ENCODE data around the gene PIGS. TPM values are rescaled to one million over a fixed set of nuclear protein-coding genes. Genes with fewer than 3 reads are reported as not detected.

The PIGS gene
- total and polyA plus RNA-seq, 9 of the 15 experiments (the other 6 are each of a cell fraction or from before 2014, with no cell fraction given) = 47.5 to 138 (median 57.6) TPM

GRCh38 chr17:28518578-28518977 is 52.7 kb downstream of the PIGS start:
- Histone ChIP-seq H3K4me1 (replicated peaks in 1 of 2; ENCODE audit: control insufficient read depth in 2 of 2, insufficient read depth in 2 of 2, low read length in 2 of 2) (peaks cover 0 to 24% of the 10 kb centered on the region in 2 experiments; a peak in 2 of 5 replicates), H3K4me2 (ENCODE audit: insufficient read depth, low read length) (no peak overlapping the region), H3K27ac (ENCODE audit: extremely low read depth, low read depth, low read length) (no peak overlapping the region), H3K36me3 (ENCODE audit: control insufficient read depth, insufficient read depth, low read length) (no peaks in the 10 kb centered on the region), H2AFZ (ENCODE audit: low read depth, low read length) (no peak overlapping the region), H3K9me1 (ENCODE audit: control insufficient read depth, insufficient read depth, low read length) (no peaks in the 10 kb centered on the region), H3K9ac (ENCODE audit: insufficient read depth in 1 of 2, low read depth in 2 of 2, low read length in 2 of 2) (no peak overlapping the region), H3K9me3 (replicated peaks; ENCODE audit: control insufficient read depth, insufficient read depth, low read depth, low read length) (no peaks in the 10 kb centered on the region; the same call in 1 of the 2 replicates), H3K79me2 (ENCODE audit: control insufficient read depth, insufficient read depth, low read length) (no peaks in the 10 kb centered on the region), H3K27me3 (ENCODE audit: control insufficient read depth in 2 of 2, insufficient read depth in 2 of 2, low read length in 2 of 2) (peaks cover 3 to 39% of the 10 kb centered on the region in 2 experiments; a peak in 3 of 5 replicates), H3K4me3 (no peak overlapping the region), H4K20me1 (replicated peaks; ENCODE audit: control insufficient read depth, insufficient read depth, low read length) (no peaks in the 10 kb centered on the region)
- in situ Hi-C loops (cut with MboI) (no loop called here), intact Hi-C loops (cut with micrococcal nuclease) (no loop called here)
- FAIRE-seq (no peak), DNase-seq (ENCODE audit: extremely low read depth in 1 of 4, low spot score in 3 of 4) (no peak), ATAC-seq (no peak)
- CTCF ChIA-PET (ENCODE audit: low intra/inter-chr PET ratio) = no interaction called here
- POLR2A ChIA-PET = no interaction called here
- 2% methylated on average over 7 of the region's 7 CpGs for WGBS (ENCODE audit: insufficient coverage, low coverage, missing lambda C conversion rate)
- no TSS peak for BruUV-seq (replicated peaks)
- TF ChIP-seq THAP7 (CRISPR knock-in tag; IDR thresholded peaks at IDR 0.05) (no peak), HCFC1 (IDR thresholded peaks at IDR 0.05; ENCODE audit: low read depth, low read length) (no peak), PTRF (tag; IDR thresholded peaks at IDR 0.05) (no peak), POU5F1 (IDR thresholded peaks at IDR 0.05; ENCODE audit: borderline replicate concordance, low read depth, low read length, partially characterized antibody) (no peak), KDM1A (IDR thresholded peaks at IDR 0.05) (no peak), MAX (CRISPR knock-in tag; IDR thresholded peaks at IDR 0.05) (no peak), TOE1 (IDR thresholded peaks at IDR 0.05; ENCODE audit: borderline replicate concordance) (no peak), TOE1 (CRISPR knock-in tag; IDR thresholded peaks at IDR 0.05; ENCODE audit: borderline replicate concordance, low read depth) (no peak), HES1 (IDR thresholded peaks at IDR 0.05; ENCODE audit: low read depth) (no peak), STAT6 (CRISPR knock-in tag; IDR thresholded peaks at IDR 0.05) (no peak), CEBPB (tag; IDR thresholded peaks at IDR 0.05) (no peak), MBD2 (IDR thresholded peaks at IDR 0.05; ENCODE audit: borderline replicate concordance, low read depth) (no peak), ARID1B (IDR thresholded peaks at IDR 0.05) (no peak), MECOM (CRISPR knock-in tag; IDR thresholded peaks at IDR 0.05) (no peak), SMAD1 (IDR thresholded peaks at IDR 0.05; ENCODE audit: low read depth, low read length, partially characterized antibody) (no peak)
